Colonic mucosa (tissue), 4 donors: ENCODE measurements around the gene RUNX3. TPM values are rescaled to one million over a fixed set of nuclear protein-coding genes. Genes with fewer than 3 reads are reported as not detected.
"Not testable (repeated sequence)": the region's sequence is repeated elsewhere in the genome, so short reads cannot be mapped to it uniquely, and the experiment has no call there.

Experiments
- DNase-seq: peaks from one replicate; pipeline ENCODE4 v3.0.0-alpha.2; 2020
- H3K27ac ChIP-seq: fragments of 200-600 bp; one replicate; pipeline ENCODE4 v1.8.0; 2021
- H3K27me3 ChIP-seq: fragments of 200-600 bp; one replicate; pipeline ENCODE4 v1.8.0; 2021
- H3K36me3 ChIP-seq: fragments of 200-600 bp; one replicate; pipeline ENCODE4 v1.8.0; 2021
- H3K4me1 ChIP-seq: fragments of 200-600 bp; one replicate; pipeline ENCODE4 v1.8.0; 2021; ENCODE audit warnings: mild to moderate bottlenecking
- H3K4me3 ChIP-seq: fragments of 200-600 bp; one replicate; pipeline ENCODE4 v1.8.0; 2021
- H3K9ac ChIP-seq, 2 donors: one replicate each; pipeline ENCODE4 v1.7.0; 2013; ENCODE audit warnings: control low read depth in 2 of 2, low read depth in 2 of 2, low read length in 2 of 2
- H3K9me3 ChIP-seq: fragments of 200-600 bp; one replicate; pipeline ENCODE4 v1.8.0; 2021
- CTCF ChIP-seq: fragments of 200-600 bp; IDR thresholded peaks from one replicate; pipeline ENCODE4 v1.8.0; 2022; ENCODE audit warnings: antibody characterized with exemption, mild to moderate bottlenecking
- intact Hi-C: fragments of 100-400 bp; cut with DNase I; formaldehyde crosslinking; loops from one replicate; pipeline ENCODE4 v1.14.1; 2022
- total RNA-seq, 2 donors: library from RNA; stranded (reverse); fragmentation: NEBNext Ultra II Directional in 1 of 2; extraction: Animal tissue kit (Norgen Biotek cat#: 25700) in 1 of 2; gene quantifications; one replicate each; pipeline ENCODE4 v1.2.1, GENCODE V29; 2021
- donor health status: healthy.
- donor health status: DM: no; HTN: no; CAD: no.
- donor health status: DM: no; HTN: no; CAD: no.

Gene RUNX3
- total RNA-seq, 2 donors from 2014 or later = 1.6 to 3.2 TPM

- intact Hi-C loops = no loop called here
- H3K9ac ChIP-seq = no peak overlapping the region
- DNase-seq = no peak
Measured at GRCh38 chr1:24911651-24912155, 18.4 kb downstream of the RUNX3 start.

GRCh38 chr1:24910751-24911650, 19.1 kb downstream of the RUNX3 start:
- Histone ChIP-seq H3K9me3 (no peaks in the 10 kb centered on the region), H3K9ac (no peak overlapping the region), H3K27ac (no peak overlapping the region), H3K4me1 (no peaks in the 10 kb centered on the region), H3K36me3 (no peaks in the 10 kb centered on the region), H3K27me3 (no peaks in the 10 kb centered on the region), H3K4me3 (no peak overlapping the region)
- intact Hi-C loops = no loop called here
- peak; percentile 47 for DNase-seq
- TF ChIP-seq CTCF = no peak

More at GRCh38 chr1:24911651-24912155, 18.4 kb downstream of the RUNX3 start:
- H3K4me3 ChIP-seq = no peak overlapping the region
- H3K4me1 ChIP-seq = no peaks in the 10 kb centered on the region
- no peaks in the 10 kb centered on the region for H3K9me3 ChIP-seq
- no peaks in the 10 kb centered on the region for H3K27me3 ChIP-seq
- TF ChIP-seq CTCF = no peak
- H3K27ac ChIP-seq = no peak overlapping the region
- H3K36me3 ChIP-seq = no peaks in the 10 kb centered on the region

- no peaks in the 10 kb centered on the region for H3K4me1 ChIP-seq
- no peak overlapping the region for H3K27ac ChIP-seq
- H3K27me3 ChIP-seq = no peaks in the 10 kb centered on the region
- H3K36me3 ChIP-seq = no peaks in the 10 kb centered on the region
- H3K9me3 ChIP-seq = no peaks in the 10 kb centered on the region
- H3K9ac ChIP-seq = no peak overlapping the region
- intact Hi-C loops = no loop called here
- TF ChIP-seq CTCF = no peak
- no peak for DNase-seq
- H3K4me3 ChIP-seq = no peak overlapping the region
Measured at GRCh38 chr1:24910210-24910609, 19.9 kb downstream of the RUNX3 start.

GRCh38 chr1:24909388-24909898, 20.6 kb downstream of the RUNX3 start:
- Histone ChIP-seq H3K36me3 (no peaks in the 10 kb centered on the region), H3K4me1 (no peaks in the 10 kb centered on the region), H3K9ac (no peak overlapping the region), H3K27me3 (no peaks in the 10 kb centered on the region), H3K9me3 (no peaks in the 10 kb centered on the region), H3K4me3 (no peak overlapping the region), H3K27ac (no peak overlapping the region)
- DNase-seq = peak; percentile 80
- intact Hi-C loops = no loop called here
- peak; percentile 44 for TF ChIP-seq CTCF

- H3K4me3 ChIP-seq = no peak overlapping the region
- H3K27ac ChIP-seq = no peak overlapping the region
- intact Hi-C loops = no loop called here
- no peaks in the 10 kb centered on the region for H3K9me3 ChIP-seq
- H3K27me3 ChIP-seq = no peaks in the 10 kb centered on the region
- H3K9ac ChIP-seq = no peak overlapping the region
- no peaks in the 10 kb centered on the region for H3K4me1 ChIP-seq
- no peak for DNase-seq
- H3K36me3 ChIP-seq = no peaks in the 10 kb centered on the region
- TF ChIP-seq CTCF = no peak
Measured at GRCh38 chr1:24908591-24909259, 21.4 kb downstream of the RUNX3 start.

- intact Hi-C loops, DNase-seq, H3K27me3 ChIP-seq: not testable (repeated sequence)
Measured at GRCh38 chr1:24907587-24908294, 22.3 kb downstream of the RUNX3 start.

More at GRCh38 chr1:24907587-24908294, 22.3 kb downstream of the RUNX3 start:
- H3K36me3 ChIP-seq, H3K9ac ChIP-seq, H3K9me3 ChIP-seq, H3K27ac ChIP-seq, H3K4me3 ChIP-seq, H3K4me1 ChIP-seq: not testable (repeated sequence)
